Endothelial cell of umbilical vein (primary cell): ENCODE results near the gene GPR22. TPM values are rescaled to one million over a fixed set of nuclear protein-coding genes. Genes with fewer than 3 reads are reported as not detected.

ENCODE experiments used
- BruUV-seq: library from RNA; stranded (reverse); fragments of 400-500 nt; replicated peaks from 2 replicates; lab custom pipeline; 2021; lab: Mats Ljungman, UMichigan
- CTCF ChIA-PET: fragments of 300-600, 350-600 bp; sonication (Branson Sonifier 250); formaldehyde crosslinking; loops from one replicate; lab custom pipeline; 2021; ENCODE audit warnings: antibody characterized with exemption, inconsistent platforms; lab: Charles Lee
- POLR2A ChIA-PET: fragments of 300-600, 350-600 bp; sonication (Branson Sonifier 250); formaldehyde crosslinking; loops from one replicate; lab custom pipeline; 2021; ENCODE audit warnings: antibody characterized with exemption, inconsistent platforms; lab: Charles Lee
- DNase-seq: peaks from one replicate; pipeline ENCODE4 v3.0.0-alpha.2; 2011; ENCODE audit warnings: low read depth, low spot score
- FAIRE-seq: peaks from 2 replicates; lab custom pipeline; 2011; peaks lifted over from hg19 to GRCh38; lab: Jason Lieb, UNC
- H2AFZ ChIP-seq: 2 replicates; pipeline ENCODE4 v1.6.0; 2012; ENCODE audit warnings: low read depth, low read length, control low read depth, inconsistent platforms
- H3K27ac ChIP-seq: 2 replicates; pipeline ENCODE4 v1.5.1; 2011; ENCODE audit warnings: low read depth, mild to moderate bottlenecking, control low read depth, low read length, moderate library complexity; ENCODE audit not compliant: insufficient read depth
- H3K27me3 ChIP-seq, 2 experiments: 2 replicates each; pipeline versions ENCODE4 v1.6.0 to v1.6.1; 2011; ENCODE audit warnings: low read length in 2 of 2, mixed read lengths in 1 of 2; ENCODE audit not compliant: control insufficient read depth in 2 of 2, insufficient read depth in 2 of 2
- H3K36me3 ChIP-seq, 2 experiments: 2 replicates in 1 of 2; 3 replicates in 1 of 2; pipeline ENCODE4 v1.5.1; 2011; ENCODE audit warnings: low read length in 2 of 2, mild to moderate bottlenecking in 1 of 2, moderate library complexity in 1 of 2; ENCODE audit not compliant: control insufficient read depth in 2 of 2, insufficient read depth in 2 of 2; ENCODE audit errors: extremely low read depth in 1 of 2
- H3K4me1 ChIP-seq: 3 replicates; pipeline ENCODE4 v1.5.1; 2011; ENCODE audit warnings: mild to moderate bottlenecking, low read length; ENCODE audit not compliant: control insufficient read depth, insufficient read depth; ENCODE audit errors: extremely low read depth
- H3K4me2 ChIP-seq: 2 replicates; pipeline ENCODE4 v1.6.1; 2011; ENCODE audit warnings: low read length, control low read depth, mixed read lengths; ENCODE audit not compliant: insufficient read depth
- H3K4me3 ChIP-seq, 3 experiments: fragments of 200-600 bp in 1 of 3; sonication (generic), shearing (Covaris generic) in 1 of 3; replicated peaks in 1 of 3; 2 replicates each; pipeline ENCODE4 v1.5.1; 2011 to 2016; ENCODE audit warnings: control low read depth in 3 of 3, low read length in 3 of 3, mild to moderate bottlenecking in 2 of 3, inconsistent platforms in 1 of 3, low read depth in 1 of 3, moderate library complexity in 1 of 3; ENCODE audit not compliant: insufficient read depth in 1 of 3
- H3K79me2 ChIP-seq: 2 replicates; pipeline ENCODE4 v1.6.0; 2012; ENCODE audit warnings: low read length, inconsistent platforms; ENCODE audit not compliant: control insufficient read depth, insufficient read depth
- H3K9ac ChIP-seq: replicated peaks from 2 replicates; pipeline ENCODE3; 2011; ENCODE audit warnings: low read length, control low read depth; ENCODE audit not compliant: insufficient read depth; ENCODE audit errors: extremely low read depth
- H3K9me1 ChIP-seq: replicated peaks from 3 replicates; pipeline ENCODE4 v1.6.0; 2011; ENCODE audit warnings: mild to moderate bottlenecking, low read length; ENCODE audit not compliant: control insufficient read depth, insufficient read depth; ENCODE audit errors: extremely low read depth
- H3K9me3 ChIP-seq: replicated peaks from 2 replicates; pipeline ENCODE4 v1.5.1; 2012; ENCODE audit warnings: low read length, inconsistent platforms; ENCODE audit not compliant: control insufficient read depth, insufficient read depth
- H4K20me1 ChIP-seq: replicated peaks from 2 replicates; pipeline ENCODE3; 2011; ENCODE audit warnings: mild to moderate bottlenecking, low read length; ENCODE audit not compliant: control insufficient read depth, insufficient read depth; ENCODE audit errors: extremely low read depth
- EZH2 ChIP-seq: IDR thresholded peaks from 2 replicates; pipeline ENCODE4 v1.6.1; 2012; ENCODE audit warnings: borderline replicate concordance, low read depth, mild to moderate bottlenecking, moderate library complexity, low read length, inconsistent platforms; ENCODE audit not compliant: severe bottlenecking
- FOS ChIP-seq: IDR thresholded peaks from 2 replicates; pipeline ENCODE4 v1.6.1; 2011; ENCODE audit warnings: mild to moderate bottlenecking, low read length, moderate library complexity, borderline replicate concordance; ENCODE audit not compliant: insufficient read depth
- GATA2 ChIP-seq: IDR thresholded peaks from 2 replicates; pipeline ENCODE4 v1.7.0; 2011; ENCODE audit warnings: low read depth, mild to moderate bottlenecking, moderate library complexity, mixed read lengths, low read length; ENCODE audit not compliant: insufficient read length, insufficient read depth
- JUN ChIP-seq: IDR thresholded peaks from 2 replicates; pipeline ENCODE4 v1.6.1; 2011; ENCODE audit warnings: borderline replicate concordance, low read depth; ENCODE audit not compliant: insufficient read length, insufficient read depth
- POLR2A ChIP-seq: IDR thresholded peaks from 2 replicates; pipeline ENCODE4 v1.6.1; 2012; ENCODE audit warnings: low read depth, mild to moderate bottlenecking, control low read depth, low read length
- POLR2AphosphoS5 ChIP-seq: IDR thresholded peaks from 2 replicates; pipeline ENCODE4 v1.6.1; 2012; ENCODE audit warnings: low read depth, mild to moderate bottlenecking, control low read depth, low read length, moderate library complexity; ENCODE audit not compliant: insufficient read depth
- dilution Hi-C: fragments of 300-500 bp; cut with MboI; formaldehyde crosslinking; loops from one replicate; pipeline ENCODE4 v1.15.0; 2019; ENCODE audit warnings: low sequenced_read_pairs; ENCODE audit not compliant: extremely low pct_ligation_motif_present
- intact Hi-C: fragments of 100-400 bp; cut with micrococcal nuclease; formaldehyde crosslinking; loops from one replicate; pipeline ENCODE4 v1.10.0; 2022
- polyA plus RNA-seq, 4 experiments: library from polyadenylated mRNA; depleted of rRNA in 3 of 4; stranded (reverse) in 3 of 4; unstranded in 1 of 4; fragments of >200 nt; gene quantifications; 2 replicates each; pipeline versions ENCODE4 v1.2.1 to v1.2.3, GENCODE V29; 2011 to 2012; ENCODE audit warnings: missing spikeins in 1 of 4
- total RNA-seq: library from RNA; stranded (reverse); gene quantifications from 2 replicates; pipeline ENCODE4 v1.2.3, GENCODE V29; 2021

Gene GPR22
- total and polyA plus RNA-seq, 2 donors (not counting 3 experiments of a cell fraction or from before 2014, with no cell fraction given) = not detected

DNA sequence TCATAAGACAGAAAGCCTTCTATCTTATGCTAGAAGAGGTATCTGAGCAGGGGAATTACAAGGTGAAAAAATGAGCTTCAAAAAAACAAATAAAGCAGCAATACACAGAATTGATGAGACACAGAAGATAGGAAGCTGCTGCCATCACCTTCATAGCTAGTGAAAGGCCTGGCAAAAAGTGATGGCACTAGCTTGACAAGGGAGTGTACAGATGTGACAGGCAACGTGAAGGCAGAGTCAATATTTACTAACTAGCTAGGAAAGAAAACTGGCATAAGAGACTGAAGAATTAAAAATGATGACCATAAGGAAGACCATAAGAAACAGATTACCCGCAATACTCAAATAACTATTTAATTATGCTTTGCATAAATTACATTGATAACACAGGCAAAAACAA is 9.4 kb downstream of the GPR22 start:
- TF ChIP-seq POLR2AphosphoS5 (no peak), EZH2 (no peak), GATA2 (no peak), POLR2A (no peak), FOS (no peak)
- Histone ChIP-seq H3K9me1 (no peaks in the 10 kb centered on the region), H3K27me3 (no peaks in the 10 kb centered on the region), H3K79me2 (no peaks in the 10 kb centered on the region), H2AFZ (no peak overlapping the region), H3K36me3 (no peaks in the 10 kb centered on the region), H3K4me3 (no peak overlapping the region), H3K27ac (no peak overlapping the region), H3K9ac (no peak overlapping the region), H3K9me3 (no peaks in the 10 kb centered on the region), H3K4me2 (no peak overlapping the region), H4K20me1 (no peaks in the 10 kb centered on the region), H3K4me1 (no peaks in the 10 kb centered on the region)
- ChIA-PET POLR2A (no interaction called here), CTCF (interaction anchor here (0.9 to 2.7 kb wide), 5 partner anchors 8 to 395 kb away, joined by 4 to 11 read pairs (median 4); no protein-coding TSS in a partner anchor)
- dilution Hi-C loops (no loop called here), intact Hi-C loops (no loop called here)
- no TSS peak for BruUV-seq
- DNase-seq = no peak
- no peak for FAIRE-seq

DNA sequence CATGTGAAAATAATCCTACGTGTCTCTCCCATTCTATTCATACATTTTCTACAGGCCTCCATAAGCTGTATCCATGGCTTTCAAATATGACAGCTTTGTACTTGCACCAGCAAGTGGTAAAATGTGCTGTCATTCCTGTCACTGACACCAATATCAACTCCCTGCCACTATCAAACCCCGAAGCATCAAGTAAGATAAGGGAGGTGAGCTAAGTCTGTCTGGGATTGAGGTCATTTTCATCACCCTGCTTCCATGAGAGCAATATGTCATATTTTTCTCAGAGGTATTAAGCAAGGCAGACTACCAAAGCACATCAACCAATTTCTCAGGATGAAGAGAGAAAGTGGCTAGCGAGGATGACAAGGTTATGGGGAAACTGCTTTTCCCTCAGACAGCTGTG is 11.1 kb downstream of the GPR22 start:
- Histone ChIP-seq H2AFZ (no peak overlapping the region), H3K9me3 (no peaks in the 10 kb centered on the region), H3K79me2 (no peaks in the 10 kb centered on the region), H3K27me3 (no peaks in the 10 kb centered on the region), H4K20me1 (no peaks in the 10 kb centered on the region), H3K36me3 (no peaks in the 10 kb centered on the region), H3K9ac (no peak overlapping the region), H3K4me3 (no peak overlapping the region), H3K9me1 (no peaks in the 10 kb centered on the region), H3K4me1 (no peaks in the 10 kb centered on the region), H3K4me2 (no peak overlapping the region), H3K27ac (no peak overlapping the region)
- dilution Hi-C loops (no loop called here), intact Hi-C loops (no loop called here)
- CTCF ChIA-PET = interaction anchor here (2.2 kb wide), 1 partner anchor 10 kb away, joined by 11 read pairs; no protein-coding TSS in a partner anchor
- BruUV-seq = no TSS peak
- no peak for TF ChIP-seq JUN
- DNase-seq (no peak), FAIRE-seq (no peak)
- POLR2A ChIA-PET = no interaction called here
